Left lung (tissue), 10 donors: Measurements from ENCODE around the gene RANBP2. TPM values are rescaled to one million over a fixed set of nuclear protein-coding genes. Genes with fewer than 3 reads are reported as not detected.
A peak's percentile ranks its signal among the peaks of the same experiment; 100 is the strongest.

Experiments used
- ATAC-seq: fragments of 200-7000 bp; cut with Tn5 transposase; one replicate; pipeline ENCODE4 v1.9.1; 2020; ENCODE audit warnings: moderate library complexity
- DNase-seq, 4 donors: peaks; one replicate each; pipeline ENCODE4 v3.0.0-alpha.2; 2013 to 2020
- H3K27ac ChIP-seq, 2 donors: fragments of 200-600 bp; sonication (generic) in 1 of 2; one replicate each; pipeline versions ENCODE4 v1.5.0 to v1.8.0; 2020 to 2021
- H3K27me3 ChIP-seq, 2 donors: fragments of 200-600 bp; sonication (generic) in 1 of 2; one replicate each; pipeline versions ENCODE4 v1.5.0 to v1.8.0; 2020 to 2021
- H3K36me3 ChIP-seq, 2 donors: fragments of 200-600 bp; sonication (generic) in 1 of 2; one replicate each; pipeline versions ENCODE4 v1.5.0 to v1.8.0; 2020 to 2021
- H3K4me1 ChIP-seq, 2 donors: fragments of 200-600 bp; one replicate each; pipeline ENCODE4 v1.8.0; 2021
- H3K4me3 ChIP-seq, 2 donors: fragments of 200-600 bp; sonication (generic) in 1 of 2; one replicate each; pipeline versions ENCODE4 v1.5.0 to v1.8.0; 2020 to 2021; ENCODE audit warnings: mild to moderate bottlenecking in 1 of 2
- H3K9me3 ChIP-seq, 2 donors: fragments of 200-600 bp; sonication (generic) in 1 of 2; one replicate each; pipeline versions ENCODE4 v1.5.0 to v1.8.0; 2020 to 2021
- intact Hi-C, 2 donors: fragments of 100-400 bp; cut with DNase I; formaldehyde crosslinking; loops; one replicate each; pipeline versions ENCODE4 v1.11.2 to v1.14.2; 2022
- polyA plus RNA-seq, 6 donors: library from polyadenylated mRNA; unstranded; fragments of 120-200 nt; gene quantifications; one replicate each; pipeline ENCODE4 v1.2.1, GENCODE V29; 2013; ENCODE audit not compliant: insufficient read length in 6 of 6
- total RNA-seq, 2 donors: library from RNA; stranded (reverse); fragmentation: NEBNext Ultra II Directional; extraction: Animal tissue kit (Norgen Biotek cat#: 25700); gene quantifications; one replicate each; pipeline ENCODE4 v1.2.1, GENCODE V29; 2021
- TF ChIP-seq, protein P1 (sequence below), 2 donors: fragments of 200-600 bp; sonication (generic) in 1 of 2; IDR thresholded peaks; one replicate each; pipeline versions ENCODE4 v1.5.0 to v1.8.0; 2021; ENCODE audit warnings: antibody characterized with exemption in 2 of 2
- donor health status: DM: no; HTN: yes; CAD: no.
- donor health status: DM: no; HTN: no; CAD: no.

RANBP2 gene
- total and polyA plus RNA-seq, 8 donors, result 49.1 to 68.2 (median 63.2) TPM

DNA sequence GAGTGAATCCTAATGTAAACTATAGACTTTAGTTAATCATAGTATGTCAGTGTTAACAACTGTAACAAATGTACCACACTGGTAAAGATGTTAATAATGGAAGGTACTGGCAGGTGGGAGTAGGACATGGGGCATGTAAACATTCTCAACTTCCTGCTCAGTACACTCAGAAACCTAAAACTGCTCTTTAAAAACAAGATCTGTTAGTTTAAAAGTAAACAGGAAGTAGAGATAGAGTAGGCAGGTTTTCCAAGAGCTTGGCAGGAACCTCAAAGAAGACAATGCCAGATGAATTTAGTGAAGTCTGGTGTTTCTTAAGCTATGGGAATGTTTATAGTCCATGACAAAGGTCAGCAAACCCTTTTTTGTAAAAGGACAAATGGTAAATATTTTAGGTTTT, 113.9 kb downstream of the RANBP2 start:
- peaks cover 0 to 16% of the 10 kb centered on the region in 2 donors for H3K9me3 ChIP-seq
- peak in 2 of 4 donors; percentile 26 to 41 for DNase-seq

GRCh38 chr2:108834620-108835019, 115.3 kb downstream of the RANBP2 start:
- H3K4me3 ChIP-seq, result no peak overlapping the region
- DNase-seq, result no peak
- no peak for ATAC-seq
- H3K9me3 ChIP-seq, result peaks cover 0 to 21% of the 10 kb centered on the region in 2 donors
- peaks cover 0 to 3% of the 10 kb centered on the region in 2 donors for H3K4me1 ChIP-seq
- TF ChIP-seq, protein P1, sequence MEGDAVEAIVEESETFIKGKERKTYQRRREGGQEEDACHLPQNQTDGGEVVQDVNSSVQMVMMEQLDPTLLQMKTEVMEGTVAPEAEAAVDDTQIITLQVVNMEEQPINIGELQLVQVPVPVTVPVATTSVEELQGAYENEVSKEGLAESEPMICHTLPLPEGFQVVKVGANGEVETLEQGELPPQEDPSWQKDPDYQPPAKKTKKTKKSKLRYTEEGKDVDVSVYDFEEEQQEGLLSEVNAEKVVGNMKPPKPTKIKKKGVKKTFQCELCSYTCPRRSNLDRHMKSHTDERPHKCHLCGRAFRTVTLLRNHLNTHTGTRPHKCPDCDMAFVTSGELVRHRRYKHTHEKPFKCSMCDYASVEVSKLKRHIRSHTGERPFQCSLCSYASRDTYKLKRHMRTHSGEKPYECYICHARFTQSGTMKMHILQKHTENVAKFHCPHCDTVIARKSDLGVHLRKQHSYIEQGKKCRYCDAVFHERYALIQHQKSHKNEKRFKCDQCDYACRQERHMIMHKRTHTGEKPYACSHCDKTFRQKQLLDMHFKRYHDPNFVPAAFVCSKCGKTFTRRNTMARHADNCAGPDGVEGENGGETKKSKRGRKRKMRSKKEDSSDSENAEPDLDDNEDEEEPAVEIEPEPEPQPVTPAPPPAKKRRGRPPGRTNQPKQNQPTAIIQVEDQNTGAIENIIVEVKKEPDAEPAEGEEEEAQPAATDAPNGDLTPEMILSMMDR (IDR thresholded peaks at IDR 0.05), result no peak
- H3K36me3 ChIP-seq, result no peaks in the 10 kb centered on the region
- no peaks in the 10 kb centered on the region for H3K27me3 ChIP-seq
- H3K27ac ChIP-seq, result no peak overlapping the region
- intact Hi-C loops, result no loop called here

More for the DNA sequence above, 113.9 kb downstream of the RANBP2 start:
- H3K4me1 ChIP-seq, result peaks cover 0 to 3% of the 10 kb centered on the region in 2 donors
- TF ChIP-seq, protein P1 (IDR thresholded peaks at IDR 0.05), result no peak
- H3K27me3 ChIP-seq, result no peaks in the 10 kb centered on the region
- intact Hi-C loops, result no loop called here
- no peak overlapping the region for H3K4me3 ChIP-seq
- no peaks in the 10 kb centered on the region for H3K36me3 ChIP-seq
- H3K27ac ChIP-seq, result no peak overlapping the region
- peak; percentile 23 for ATAC-seq

GRCh38 chr2:108835040-108835439, 115.8 kb downstream of the RANBP2 start:
- intact Hi-C loops, result no loop called here
- H3K4me3 ChIP-seq, result no peak overlapping the region
- H3K27me3 ChIP-seq, result no peaks in the 10 kb centered on the region

More at GRCh38 chr2:108835040-108835439, 115.8 kb downstream of the RANBP2 start:
- TF ChIP-seq, protein P1 (IDR thresholded peaks at IDR 0.05), result no peak
- Histone ChIP-seq H3K4me1 (peaks cover 0 to 3% of the 10 kb centered on the region in 2 donors), H3K27ac (no peak overlapping the region), H3K36me3 (no peaks in the 10 kb centered on the region), H3K9me3 (peaks cover 0 to 24% of the 10 kb centered on the region in 2 donors)
- ATAC-seq (no peak), DNase-seq (no peak)

Other genes starting within 250 kb of the RANBP2 start
- gene LIMS1, start 185.0 kb upstream of the RANBP2 start, total RNA-seq, result 100 to 1,000 TPM; 111 to 122 TPM
- gene LIMS1, start 185.0 kb upstream of the RANBP2 start, polyA plus RNA-seq, result 10 to 100 TPM; 63.2 to 71.7 (median 68.9) TPM
- gene CCDC138, start 67.3 kb downstream of the RANBP2 start, total RNA-seq, result 1 to 10 TPM; 3.8 to 4.5 TPM
- gene CCDC138, start 67.3 kb downstream of the RANBP2 start, polyA plus RNA-seq, result 10 to 100 TPM; 16.7 to 22.6 (median 19.1) TPM